CD1c-positive myeloid dendritic cell (primary cell): ENCODE results near the gene STK16.
A peak's percentile ranks its signal among the peaks of the same experiment; 100 is the strongest.

Source experiments
- DNase-seq: peaks from one replicate; pipeline ENCODE4 v3.0.0-alpha.2; 2016; ENCODE audit errors: extremely low spot score

STK16 gene

GRCh38 chr2:219269362-219270054 lies 24.2 kb downstream of the STK16 start:
- DNase-seq: no peak

GRCh38 chr2:219270055-219270372 lies 24.7 kb downstream of the STK16 start:
- DNase-seq: no peak

DNA sequence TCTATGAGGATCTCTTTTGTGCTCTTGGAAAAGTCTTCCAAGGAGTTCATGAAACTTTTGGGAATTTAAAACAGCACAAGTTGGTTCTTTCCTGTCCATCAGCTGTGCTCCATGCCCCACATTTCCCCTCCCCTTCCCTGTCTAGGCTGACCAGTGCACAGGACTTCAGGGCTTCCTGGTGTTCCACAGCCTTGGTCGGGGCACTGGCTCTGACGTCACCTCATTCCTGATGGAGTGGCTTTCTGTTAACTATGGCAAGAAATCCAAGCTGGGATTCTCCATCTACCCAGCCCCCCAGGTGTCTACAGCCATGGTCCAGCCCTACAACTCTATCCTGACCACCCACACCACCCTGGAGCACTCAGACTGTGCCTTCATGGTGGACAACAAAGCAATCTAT lies 25.7 kb downstream of the STK16 start:
- DNase-seq: no peak

- no peak for DNase-seq
These were observed 27.1 kb downstream of the STK16 start for GRCh38 chr2:219272356-219272755.

GRCh38 chr2:219272995-219273394 lies 27.7 kb downstream of the STK16 start:
- DNase-seq: no peak

DNA sequence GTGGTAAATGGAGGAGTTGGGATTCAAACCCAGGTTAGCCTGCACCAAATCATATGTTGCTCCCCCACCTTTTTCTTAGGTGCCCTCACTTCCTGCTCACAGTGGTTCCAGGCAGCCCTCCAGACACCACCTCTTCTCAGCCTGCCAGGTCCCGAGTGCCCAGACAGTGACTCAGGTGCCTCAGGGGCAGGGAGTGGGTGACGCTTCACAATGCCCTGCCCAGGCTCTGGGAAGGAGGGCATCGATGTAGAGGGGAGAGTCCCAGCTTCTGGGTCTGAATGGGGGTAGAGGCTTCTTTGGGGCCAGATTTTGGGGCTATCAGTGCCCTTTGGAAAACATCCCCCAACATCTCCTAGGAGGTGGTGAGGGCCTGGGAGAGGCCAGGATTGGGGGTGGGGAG lies 28.7 kb downstream of the STK16 start:
- no peak for DNase-seq

DNA sequence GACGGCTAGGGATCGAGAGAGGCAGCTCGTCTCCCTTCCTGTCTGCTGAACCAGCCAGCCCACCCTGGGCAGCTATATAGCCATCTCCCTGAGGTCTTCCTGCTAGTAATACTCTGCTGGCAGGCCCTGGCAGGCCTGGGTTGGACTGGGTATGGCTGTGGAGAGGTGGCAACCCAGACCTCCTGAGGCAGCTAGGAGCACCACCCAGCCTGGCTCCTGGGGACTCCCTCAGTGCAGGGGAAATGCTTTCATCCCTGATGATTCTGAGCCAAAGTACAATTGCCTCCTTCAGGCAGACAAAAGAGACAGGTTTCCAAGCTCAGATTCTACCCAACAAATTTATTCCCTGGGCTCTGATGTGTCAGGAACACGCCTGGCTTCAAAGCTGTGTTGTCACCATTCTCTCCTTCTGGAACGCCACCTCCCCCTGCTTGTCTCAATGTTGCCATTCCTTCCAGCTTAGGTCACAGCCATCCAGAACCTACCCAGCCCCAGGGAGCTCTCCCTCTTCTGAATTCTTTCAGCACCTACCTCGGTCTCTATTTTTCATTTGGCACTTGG lies 29.2 kb downstream of the STK16 start:
- no peak for DNase-seq

DNA sequence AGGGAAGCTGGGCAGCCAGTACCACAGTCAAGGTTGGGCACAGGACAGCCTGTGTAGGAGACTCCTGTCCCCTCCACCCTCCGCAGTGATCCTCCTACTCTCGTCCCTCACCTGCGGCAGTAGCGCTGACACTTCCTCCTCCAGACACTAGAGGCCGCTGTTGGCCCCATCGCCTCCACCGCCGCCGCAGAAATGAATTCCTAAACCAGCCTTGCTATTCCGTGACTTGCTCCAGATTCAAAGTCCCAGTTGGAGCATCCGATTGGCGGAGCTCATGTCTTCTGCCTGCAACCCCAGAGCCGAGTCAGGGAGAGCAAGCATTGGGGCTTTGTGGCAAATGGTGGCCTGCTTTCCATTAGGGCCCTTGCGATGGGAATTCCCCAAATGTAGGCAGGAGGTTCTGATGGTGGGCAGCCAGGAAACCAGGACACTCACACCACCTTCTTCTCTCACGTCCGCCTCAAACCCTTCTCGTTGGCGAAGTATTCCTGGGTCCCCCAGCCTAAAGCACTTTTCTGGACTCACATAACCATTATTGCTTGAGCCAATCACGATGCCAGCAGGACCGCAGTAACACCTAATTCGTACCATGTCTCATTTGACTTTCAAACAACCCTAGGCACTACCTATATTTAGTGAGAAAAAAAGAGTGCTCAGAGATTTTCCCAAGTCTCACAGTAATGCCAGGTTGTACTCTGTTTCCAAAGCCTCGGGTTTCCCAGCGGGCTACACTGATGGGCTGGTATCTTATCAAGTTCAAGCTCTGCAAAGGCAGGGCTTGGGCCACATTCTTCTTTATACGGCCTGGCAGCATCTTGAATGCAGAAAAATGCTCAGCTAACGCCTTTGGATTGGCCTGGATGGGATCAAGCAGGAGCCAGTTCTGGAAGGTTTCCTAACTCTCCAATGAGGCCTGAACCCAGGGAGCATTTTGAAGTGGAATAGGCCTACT lies 32.7 kb downstream of the STK16 start:
- peak; percentile 84 for DNase-seq

GRCh38 chr2:219278655-219279150 lies 33.4 kb downstream of the STK16 start:
- no peak for DNase-seq

DNA sequence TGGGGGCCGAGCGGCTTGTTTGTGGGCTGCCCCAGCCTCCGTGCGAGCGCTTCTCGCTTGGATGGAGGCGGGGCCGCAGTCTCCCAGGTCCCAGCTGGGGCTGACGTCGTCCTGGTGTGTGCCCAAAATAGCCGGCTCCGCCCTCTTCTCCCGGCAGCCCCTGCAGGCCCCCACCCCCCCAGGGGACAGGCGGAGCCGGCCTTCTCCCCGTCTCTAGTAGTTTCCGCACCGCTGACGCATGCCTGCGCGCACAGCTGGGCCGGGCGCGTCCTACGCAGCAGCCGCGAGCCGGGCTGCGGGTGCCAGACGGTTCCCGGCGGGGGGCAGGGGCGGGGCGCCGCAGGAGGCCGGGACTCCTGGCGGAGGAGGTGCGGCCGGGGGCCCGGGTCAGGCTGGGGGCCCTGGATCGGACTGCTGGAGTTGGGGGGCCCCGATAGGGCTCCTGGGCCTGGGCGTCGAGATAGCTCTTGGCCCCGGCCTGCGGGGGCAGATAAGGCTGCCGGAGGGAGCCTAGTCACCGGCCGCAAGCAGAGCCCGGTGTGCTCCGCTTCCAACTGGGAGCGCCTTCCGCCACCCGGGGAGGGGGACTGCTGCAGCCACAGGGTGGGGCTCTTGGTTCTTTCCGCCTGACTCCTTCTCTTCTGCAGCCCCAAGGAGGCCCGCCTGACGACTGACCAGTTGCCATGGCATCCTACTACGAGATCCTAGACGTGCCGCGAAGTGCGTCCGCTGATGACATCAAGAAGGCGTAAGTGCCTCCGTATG lies 34.1 kb downstream of the STK16 start, which contains the start of gene DNAJB2:
DNAJB2 (plus strand) TSS at position 216 of the 765 bp plus-strand sequence; CDS start at position 684, 468 bp downstream.
- DNase-seq: peak; percentile 99

- DNase-seq: no peak
These were observed 34.7 kb downstream of the STK16 start for GRCh38 chr2:219279916-219280516.

DNA sequence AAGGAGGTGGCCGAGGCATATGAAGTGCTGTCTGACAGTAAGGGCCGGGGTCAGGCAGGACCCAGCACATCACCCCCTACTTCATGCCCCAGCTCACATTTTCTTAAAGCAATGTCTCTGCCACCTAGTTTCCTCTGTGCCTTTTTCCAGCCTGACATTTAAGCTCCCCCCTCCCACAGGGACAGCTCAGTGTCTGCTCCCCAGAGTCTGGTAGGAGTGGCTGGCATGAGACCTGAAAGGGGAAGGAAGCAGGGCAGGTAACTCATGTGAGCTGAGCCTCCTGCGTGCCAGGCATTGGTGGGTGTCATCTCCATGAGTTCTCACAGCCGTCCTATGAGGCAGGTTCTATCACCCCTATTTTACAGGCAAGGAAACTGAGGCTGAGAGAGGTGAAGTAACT lies 35.4 kb downstream of the STK16 start:
- DNase-seq: peak; percentile 7

GRCh38 chr2:219281588-219281987 lies 36.3 kb downstream of the STK16 start:
- DNase-seq: no peak

DNA sequence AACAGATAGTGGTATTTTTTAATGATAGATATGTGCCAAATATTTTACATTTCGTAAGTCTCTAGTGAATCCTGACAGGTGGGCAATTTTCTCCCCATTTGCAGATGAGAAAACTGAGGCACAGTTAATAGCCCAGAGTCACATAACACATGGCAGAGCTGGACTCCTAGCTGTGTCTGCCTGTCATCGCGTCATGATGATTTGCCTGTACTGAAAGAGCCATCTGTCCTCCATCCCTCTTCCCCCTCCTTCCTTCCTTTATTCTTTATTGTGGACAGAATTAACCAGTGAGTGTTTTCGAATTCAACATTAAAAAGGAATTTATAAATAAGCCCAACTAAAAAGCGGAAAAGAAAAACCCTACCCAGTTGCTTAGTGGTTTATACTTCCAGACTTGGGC lies 37.1 kb downstream of the STK16 start:
- no peak for DNase-seq

- no peak for DNase-seq
These were observed 37.8 kb downstream of the STK16 start for GRCh38 chr2:219282943-219283581.

- DNase-seq: no peak
These were observed 39.5 kb downstream of the STK16 start for GRCh38 chr2:219284501-219285372.

GRCh38 chr2:219285373-219285735 lies 40.1 kb downstream of the STK16 start:
- no peak for DNase-seq

DNA sequence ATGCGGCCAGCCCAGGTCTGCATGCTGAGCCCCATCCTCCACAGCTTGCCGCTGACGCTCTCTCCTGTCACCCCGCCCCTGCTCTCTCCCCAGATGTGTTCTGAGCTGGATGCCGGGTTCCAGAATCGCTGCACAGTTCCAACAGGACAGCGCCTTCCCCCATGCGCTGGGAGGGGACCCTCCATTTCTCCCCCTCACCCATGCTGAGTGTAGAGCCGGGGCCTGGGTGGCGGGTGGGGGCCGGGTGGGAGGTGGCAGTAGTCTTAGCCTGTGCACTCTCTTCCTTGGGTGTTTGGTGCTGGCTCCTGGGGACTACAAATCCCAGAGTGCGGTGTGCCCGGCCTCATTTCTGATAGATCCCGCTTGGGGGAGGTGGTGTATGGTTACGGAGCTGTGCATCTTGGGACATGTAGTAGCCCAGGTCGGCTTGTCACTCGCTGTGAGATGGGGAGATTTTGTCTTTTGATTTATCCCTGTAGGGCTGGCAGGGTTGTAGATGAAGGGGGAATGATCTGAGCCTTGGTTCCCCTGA lies 40.7 kb downstream of the STK16 start:
- DNase-seq: no peak

GRCh38 chr2:219286436-219287115 lies 41.3 kb downstream of the STK16 start:
- peak; percentile 14 for DNase-seq
